Esophagus squamous epithelium (tissue), 5 donors: ENCODE data around the gene CERS3. TPM values are rescaled to one million over a fixed set of nuclear protein-coding genes. Genes with fewer than 3 reads are reported as not detected.

Experiments
- DNase-seq: peaks from one replicate; lab custom pipeline; 2025; lab: John Stamatoyannopoulos, UW
- H3K27ac ChIP-seq, 4 donors: fragments of 200-600 bp; sonication (generic); one replicate each; pipeline ENCODE4 v1.5.1; 2016 to 2019; ENCODE audit warnings: mild to moderate bottlenecking in 1 of 4
- H3K27me3 ChIP-seq, 4 donors: fragments of 200-600 bp; sonication (generic); 1 replicate in 3 of 4; 2 replicates in 1 of 4; pipeline versions ENCODE4 v1.5.1 to v1.6.0; 2017 to 2021; ENCODE audit warnings: antibody characterized with exemption in 1 of 4
- H3K36me3 ChIP-seq, 3 donors: fragments of 200-600 bp; sonication (generic); one replicate each; pipeline ENCODE4 v1.5.1; 2016 to 2019
- H3K4me1 ChIP-seq, 3 donors: fragments of 200-600 bp; sonication (generic); one replicate each; pipeline ENCODE4 v1.5.1; 2017 to 2019
- H3K4me3 ChIP-seq, 4 donors: fragments of 200-600 bp; sonication (generic); 1 replicate in 3 of 4; 2 replicates in 1 of 4; pipeline ENCODE4 v1.5.1; 2016 to 2019; ENCODE audit warnings: mild to moderate bottlenecking in 2 of 4, moderate library complexity in 1 of 4
- H3K9me3 ChIP-seq, 3 donors: fragments of 200-600 bp; sonication (generic); one replicate each; pipeline ENCODE4 v1.5.1; 2016 to 2019
- CTCF ChIP-seq, 6 experiments: fragments of 450-650 bp in 4 of 6; fragments of 200-600 bp in 2 of 6; sonication (generic) in 2 of 6; IDR thresholded peaks; one replicate each; pipeline ENCODE4 v1.5.1; 2016 to 2019; ENCODE audit warnings: antibody characterized with exemption in 6 of 6, mild to moderate bottlenecking in 4 of 6, moderate library complexity in 4 of 6
- POLR2A ChIP-seq, 4 donors: fragments of 450-650 bp; IDR thresholded peaks; one replicate each; pipeline ENCODE4 v1.6.1; 2017; ENCODE audit warnings: antibody characterized with exemption in 4 of 4, mild to moderate bottlenecking in 4 of 4, moderate library complexity in 3 of 4
- WGBS, 2 donors: methylation state at CpG; one replicate each; pipeline ENCODE4 v1.1.5; 2018; 5-methylcytosine and 5-hydroxymethylcytosine counted together
- intact Hi-C: fragments of 100-400 bp; cut with DNase I; formaldehyde crosslinking; loops from one replicate; pipeline ENCODE4 v1.15.0; 2022
- total RNA-seq, 4 donors: library from RNA; depleted of rRNA; stranded (reverse); fragments of >200 nt; gene quantifications; one replicate each; pipeline ENCODE4 v1.1.0, GENCODE V29; 2016
- donor health status: DM: yes; HTN: yes; CAD: no.

The CERS3 gene
- total RNA-seq, 4 donors from 2014 or later: 38.5 to 133 (median 81.9) TPM

- TF ChIP-seq CTCF (IDR thresholded peaks at IDR 0.05) (no peak), POLR2A (IDR thresholded peaks at IDR 0.05) (no peak)
- H3K27ac ChIP-seq: peak overlapping the region in 3 of 4 donors; percentile 16 to 61 (median 31)
- H3K4me1 ChIP-seq: peaks cover 6 to 37% (median 15%) of the 10 kb centered on the region in 3 donors
- 39 to 40% methylated on average over 2 of the region's 2 CpGs for WGBS, 2 donors
- H3K4me3 ChIP-seq: no peak overlapping the region
- intact Hi-C loops: no loop called here
- no peaks in the 10 kb centered on the region for H3K9me3 ChIP-seq
- H3K27me3 ChIP-seq: no peaks in the 10 kb centered on the region
- no peaks in the 10 kb centered on the region for H3K36me3 ChIP-seq
- DNase-seq: no peak
Measured at GRCh38 chr15:100559330-100559729, 30.6 kb upstream of the CERS3 start.

GRCh38 chr15:100558771-100559254, 30.1 kb upstream of the CERS3 start:
- Histone ChIP-seq H3K4me1 (peaks cover 6 to 34% (median 15%) of the 10 kb centered on the region in 3 donors), H3K9me3 (no peaks in the 10 kb centered on the region), H3K27ac (peak overlapping the region in 3 of 4 donors; percentile 16 to 61 (median 31)), H3K4me3 (no peak overlapping the region), H3K36me3 (no peaks in the 10 kb centered on the region), H3K27me3 (no peaks in the 10 kb centered on the region)
- intact Hi-C loops: no loop called here
- TF ChIP-seq POLR2A (IDR thresholded peaks at IDR 0.05) (no peak), CTCF (IDR thresholded peaks at IDR 0.05) (no peak)
- no peak for DNase-seq
- WGBS, 2 donors: 96% methylated on average over 12 of the region's 50 CpGs; no CpG with 5 or more reads in 1 of the 2 donors

- TF ChIP-seq CTCF (IDR thresholded peaks at IDR 0.05) (no peak), POLR2A (IDR thresholded peaks at IDR 0.05) (no peak)
- H3K4me3 ChIP-seq: no peak overlapping the region
- no peak overlapping the region for H3K27ac ChIP-seq
- H3K9me3 ChIP-seq: no peaks in the 10 kb centered on the region
- no peaks in the 10 kb centered on the region for H3K4me1 ChIP-seq
- no peaks in the 10 kb centered on the region for H3K27me3 ChIP-seq
- no peak for DNase-seq
- 95 to 100% methylated on average over 15 to 16 of the region's 16 CpGs for WGBS, 2 donors
- H3K36me3 ChIP-seq: no peaks in the 10 kb centered on the region
- intact Hi-C loops: no loop called here
Measured at GRCh38 chr15:100553468-100553867, 24.7 kb upstream of the CERS3 start.

- Histone ChIP-seq H3K4me3 (no peak overlapping the region), H3K27ac (no peak overlapping the region), H3K9me3 (no peaks in the 10 kb centered on the region), H3K27me3 (peaks cover 0 to 21% (median 0%) of the 10 kb centered on the region in 4 donors), H3K4me1 (no peaks in the 10 kb centered on the region), H3K36me3 (no peaks in the 10 kb centered on the region)
- WGBS, 2 donors: 78 to 90% methylated on average over 3 to 5 of the region's 5 CpGs
- intact Hi-C loops: no loop called here
- TF ChIP-seq CTCF (IDR thresholded peaks at IDR 0.05) (no peak), POLR2A (IDR thresholded peaks at IDR 0.05) (no peak)
- DNase-seq: no peak
Measured at GRCh38 chr15:100547961-100548360, 19.2 kb upstream of the CERS3 start.

GRCh38 chr15:100544946-100545345, 16.2 kb upstream of the CERS3 start:
- peaks cover 4 to 20% (median 5%) of the 10 kb centered on the region in 3 donors for H3K4me1 ChIP-seq
- H3K9me3 ChIP-seq: no peaks in the 10 kb centered on the region
- TF ChIP-seq POLR2A (IDR thresholded peaks at IDR 0.05) (no peak), CTCF (IDR thresholded peaks at IDR 0.05) (no peak)
- H3K4me3 ChIP-seq: no peak overlapping the region
- H3K27me3 ChIP-seq: peaks cover 0 to 24% (median 0%) of the 10 kb centered on the region in 4 donors
- WGBS, 2 donors: 78 to 83% methylated on average over 4 to 6 of the region's 6 CpGs
- no peak overlapping the region for H3K27ac ChIP-seq
- no peaks in the 10 kb centered on the region for H3K36me3 ChIP-seq
- no peak for DNase-seq
- intact Hi-C loops: no loop called here
